Right cardiac atrium (tissue), 5 donors: ENCODE measurements around the gene HSP90AB1. TPM values are rescaled to one million over a fixed set of nuclear protein-coding genes. Genes with fewer than 3 reads are reported as not detected.

Experiments used
- ATAC-seq, 2 donors: fragments of 200-7000 bp; cut with Tn5 transposase; one replicate each; pipeline versions ENCODE4 v1.8.0 to v1.9.1; 2020; ENCODE audit warnings: moderate library complexity in 2 of 2, mild to moderate bottlenecking in 1 of 2
- DNase-seq, 3 donors: peaks; one replicate each; pipeline ENCODE4 v3.0.0-alpha.2; 2020
- H3K27ac ChIP-seq: one replicate; pipeline ENCODE4 v1.5.1; 2013; ENCODE audit warnings: mild to moderate bottlenecking, low read length, control low read depth, moderate library complexity
- H3K27me3 ChIP-seq: one replicate; pipeline ENCODE4 v1.6.1; 2013; ENCODE audit not compliant: control insufficient read depth, insufficient read depth
- H3K4me1 ChIP-seq: one replicate; pipeline ENCODE4 v1.6.1; 2013; ENCODE audit warnings: low read length; ENCODE audit not compliant: control insufficient read depth, insufficient read depth
- H3K4me3 ChIP-seq: one replicate; pipeline ENCODE4 v1.5.1; 2013; ENCODE audit warnings: low read length, control low read depth
- H3K9me3 ChIP-seq: one replicate; pipeline ENCODE4 v1.6.1; 2013; ENCODE audit warnings: low read length; ENCODE audit not compliant: control insufficient read depth
- whole genome bisulfite sequencing: extraction: QIAGEN DNeasy Blood & Tissue Kit; methylation state at CpG from one replicate; pipeline ENCODE4 v1.1.7; 2013; 5-methylcytosine and 5-hydroxymethylcytosine counted together
- intact Hi-C, 4 donors: fragments of 100-400 bp; cut with DNase I; formaldehyde crosslinking; loops; one replicate each; pipeline versions ENCODE4 v1.11.0 to v1.14.0; 2022 to 2023
- polyA plus RNA-seq: library from polyadenylated mRNA; stranded (reverse); fragments of 200-250 nt; gene quantifications from one replicate; pipeline ENCODE4 v1.2.3, GENCODE V29; 2013
- total RNA-seq, 4 donors: library from RNA; stranded (reverse); fragmentation: NEBNext Ultra II Directional; extraction: Animal tissue kit (Norgen Biotek cat#: 25700); gene quantifications; one replicate each; pipeline ENCODE4 v1.2.1, GENCODE V29; 2021
- donor health status: healthy with polysubstance abuse.
- donor health status: DM: no; HTN: yes; CAD: no.
- donor health status: DM: no; HTN: no; CAD: no.
- donor health status: DM: no; HTN: yes; CAD: no; lungs with severe emphysema.
- donor health status: DM: yes; HTN: yes; CAD: no.

HSP90AB1 gene
- total and polyA plus RNA-seq, 5 donors, result 586 to 993 (median 869) TPM

DNA sequence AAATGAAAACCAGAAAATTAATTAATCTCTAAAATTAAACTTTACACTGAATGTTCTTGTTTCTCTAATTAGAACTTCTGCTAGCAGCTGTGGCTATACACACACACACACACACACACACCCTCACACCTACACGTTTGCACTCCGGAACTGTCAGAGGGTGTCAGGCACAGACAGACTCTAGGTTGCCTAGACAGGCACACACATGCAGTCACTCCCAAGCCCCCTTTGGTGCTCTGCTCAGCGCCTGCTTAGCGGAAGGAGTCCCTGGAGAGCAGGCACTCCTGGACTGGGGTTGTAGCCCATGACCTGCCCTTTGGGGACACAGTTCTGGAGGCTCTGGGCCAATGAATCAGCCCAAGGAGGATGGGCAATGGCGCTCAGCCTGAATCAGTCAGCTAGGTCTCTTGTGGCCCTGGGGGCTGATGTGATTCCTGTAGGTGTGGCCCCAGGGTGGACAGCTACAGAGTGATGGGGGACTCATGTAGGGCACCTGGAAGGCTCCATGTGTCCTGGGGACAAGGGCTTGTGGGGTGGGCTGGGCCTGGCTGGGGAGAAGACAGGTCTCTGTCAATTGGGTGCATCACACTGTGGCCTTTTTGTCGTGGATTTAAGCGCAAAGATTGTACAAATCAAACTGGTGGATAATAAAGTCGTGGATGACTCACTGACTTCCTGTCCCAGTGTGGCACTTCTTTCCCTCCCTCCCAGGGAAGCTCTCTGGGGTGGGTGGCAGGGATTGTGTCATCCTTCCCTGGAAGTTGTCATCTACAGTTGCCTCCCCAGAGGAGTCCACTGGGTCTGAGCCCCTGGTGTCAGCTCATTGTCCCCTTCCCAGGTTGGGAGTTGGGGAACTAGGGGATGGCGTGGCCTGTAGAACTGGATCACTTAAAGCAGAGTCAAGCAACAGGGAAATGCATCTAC is 32.1 kb downstream of the HSP90AB1 start:
- Histone ChIP-seq H3K27me3 (no peaks in the 10 kb centered on the region), H3K4me3 (no peak overlapping the region), H3K9me3 (no peaks in the 10 kb centered on the region), H3K27ac (no peak overlapping the region), H3K4me1 (no peaks in the 10 kb centered on the region)
- intact Hi-C loops, result loop anchor here in 1 of 4 donors (10.0 kb wide), 1 partner anchor 56 kb away; no protein-coding TSS in a partner anchor
- DNase-seq, result no peak
- 64% methylated on average over 9 of the region's 9 CpGs for WGBS
- no peak for ATAC-seq

- no peak for ATAC-seq
- intact Hi-C loops, result no loop called here
- no peak for DNase-seq
- no peak overlapping the region for H3K4me3 ChIP-seq
- H3K9me3 ChIP-seq, result no peaks in the 10 kb centered on the region
- 49% methylated on average over 2 of the region's 2 CpGs for WGBS
- H3K4me1 ChIP-seq, result no peaks in the 10 kb centered on the region
- no peak overlapping the region for H3K27ac ChIP-seq
- no peaks in the 10 kb centered on the region for H3K27me3 ChIP-seq
These were observed 37.2 kb downstream of the HSP90AB1 start for GRCh38 chr6:44284121-44284520.

DNA sequence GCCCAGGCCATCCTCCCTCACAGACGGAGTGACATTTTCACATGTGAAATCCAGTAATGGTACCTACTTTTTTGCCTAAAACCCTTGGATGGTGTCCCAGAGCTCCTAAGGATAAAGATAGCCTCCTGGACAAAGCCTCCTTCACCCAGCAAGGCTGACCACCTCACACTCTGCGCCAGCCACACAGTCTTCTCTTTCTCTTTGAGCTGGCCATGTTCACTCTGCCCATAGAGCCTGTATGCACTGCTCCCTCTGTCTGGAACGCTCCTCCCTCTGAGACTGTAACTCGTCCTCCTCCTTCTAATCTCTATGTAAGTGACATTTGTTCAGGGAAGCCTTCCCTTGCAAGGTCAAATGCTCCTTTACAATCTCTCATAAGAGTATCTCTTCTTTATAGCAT is 38.0 kb downstream of the HSP90AB1 start:
- no peaks in the 10 kb centered on the region for H3K27me3 ChIP-seq
- no peak for ATAC-seq
- no peaks in the 10 kb centered on the region for H3K9me3 ChIP-seq
- 60% methylated on average over 4 of the region's 4 CpGs for WGBS
- DNase-seq, result no peak
- H3K27ac ChIP-seq, result no peak overlapping the region
- no peaks in the 10 kb centered on the region for H3K4me1 ChIP-seq
- intact Hi-C loops, result no loop called here
- H3K4me3 ChIP-seq, result no peak overlapping the region

- 75% methylated on average over 25 of the region's 25 CpGs for WGBS
- Histone ChIP-seq H3K9me3 (no peaks in the 10 kb centered on the region), H3K27ac (no peak overlapping the region), H3K27me3 (no peaks in the 10 kb centered on the region), H3K4me3 (no peak overlapping the region), H3K4me1 (no peaks in the 10 kb centered on the region)
- ATAC-seq, result no peak
- DNase-seq, result no peak
- intact Hi-C loops, result no loop called here
These were observed 38.8 kb downstream of the HSP90AB1 start for GRCh38 chr6:44285552-44286284.

- H3K27ac ChIP-seq, result no peak overlapping the region
- ATAC-seq, result no peak
- WGBS, result 86% methylated on average over 12 of the region's 12 CpGs
- H3K4me1 ChIP-seq, result no peaks in the 10 kb centered on the region
- no peak for DNase-seq
- intact Hi-C loops, result no loop called here
- no peak overlapping the region for H3K4me3 ChIP-seq
- H3K27me3 ChIP-seq, result no peaks in the 10 kb centered on the region
- no peaks in the 10 kb centered on the region for H3K9me3 ChIP-seq
These were observed 39.3 kb downstream of the HSP90AB1 start for GRCh38 chr6:44286285-44286565.

DNA sequence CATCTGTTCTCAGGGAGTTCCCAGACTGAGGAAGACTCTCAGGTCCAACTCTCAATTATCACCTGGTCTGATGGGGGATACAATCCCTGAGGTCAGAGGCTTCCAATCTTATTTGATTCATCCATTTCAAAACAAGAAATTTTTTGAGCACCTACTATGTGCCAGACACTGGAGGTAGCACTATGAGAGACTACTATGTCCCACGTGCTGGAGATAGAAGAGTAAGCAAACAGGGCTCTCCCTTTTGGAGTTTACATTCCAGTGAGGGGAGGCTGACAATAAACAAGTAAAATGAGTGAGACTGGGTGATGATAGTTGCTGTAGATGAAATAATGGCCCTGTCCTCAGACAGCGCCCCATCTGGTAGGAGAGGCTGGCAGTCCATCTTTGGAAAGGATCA is 39.8 kb downstream of the HSP90AB1 start:
- intact Hi-C loops, result no loop called here
- no peaks in the 10 kb centered on the region for H3K27me3 ChIP-seq
- no peak for ATAC-seq
- H3K4me1 ChIP-seq, result no peaks in the 10 kb centered on the region
- H3K27ac ChIP-seq, result no peak overlapping the region
- no peak overlapping the region for H3K4me3 ChIP-seq
- 51% methylated on average over 2 of the region's 2 CpGs for WGBS
- H3K9me3 ChIP-seq, result no peaks in the 10 kb centered on the region
- no peak for DNase-seq

- no peak for ATAC-seq
- Histone ChIP-seq H3K4me1 (no peaks in the 10 kb centered on the region), H3K27me3 (no peaks in the 10 kb centered on the region), H3K4me3 (no peak overlapping the region), H3K9me3 (no peaks in the 10 kb centered on the region), H3K27ac (no peak overlapping the region)
- 48% methylated on average over 7 of the region's 7 CpGs for WGBS
- intact Hi-C loops, result no loop called here
- no peak for DNase-seq
These were observed 42.9 kb downstream of the HSP90AB1 start for GRCh38 chr6:44289726-44290260.

- intact Hi-C loops, result no loop called here
- WGBS, result 69% methylated on average over 4 of the region's 4 CpGs
- Histone ChIP-seq H3K4me3 (no peak overlapping the region), H3K27me3 (no peaks in the 10 kb centered on the region), H3K9me3 (no peaks in the 10 kb centered on the region), H3K27ac (no peak overlapping the region), H3K4me1 (peaks cover 1% of the 10 kb centered on the region)
- ATAC-seq (no peak), DNase-seq (no peak)
These were observed 44.9 kb downstream of the HSP90AB1 start for GRCh38 chr6:44291841-44292240.

DNA sequence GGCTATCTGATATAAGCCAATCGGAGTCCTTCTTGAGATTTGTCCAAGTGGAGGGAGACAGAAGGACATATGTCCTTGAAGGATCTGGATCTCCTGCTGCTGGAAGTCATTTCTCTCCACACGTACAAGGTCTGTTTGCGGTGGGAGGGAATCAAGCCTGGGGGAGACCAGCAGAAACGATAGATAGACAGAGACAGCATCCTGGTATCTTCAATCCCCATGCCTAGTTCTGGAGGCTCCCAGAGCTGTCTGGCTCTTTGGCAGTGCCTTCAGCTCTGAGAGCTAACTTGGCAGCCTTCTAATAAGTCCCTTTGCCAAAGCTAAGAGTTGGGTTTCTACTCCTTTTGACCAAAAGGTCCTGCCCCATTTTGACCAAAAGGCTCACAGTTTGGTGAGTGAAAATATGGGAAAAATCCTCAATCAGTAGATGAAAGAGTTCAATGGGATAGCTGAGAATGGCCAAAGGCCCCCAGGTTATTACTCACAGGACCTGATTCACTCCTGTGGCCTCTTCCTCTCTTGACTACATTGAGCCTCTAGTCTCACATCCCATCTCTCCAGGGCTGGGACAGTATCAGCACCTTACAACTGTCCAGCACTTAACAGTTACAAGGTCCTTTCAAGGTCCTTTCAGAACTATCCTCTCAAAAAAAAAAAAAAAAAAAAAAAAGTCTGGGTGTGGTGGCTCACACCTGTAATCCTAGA is 45.9 kb downstream of the HSP90AB1 start:
- ATAC-seq, result no peak
- H3K27me3 ChIP-seq, result no peaks in the 10 kb centered on the region

GRCh38 chr6:44294832-44295791 is 48.2 kb downstream of the HSP90AB1 start:
- WGBS, result 72% methylated on average over 7 of the region's 7 CpGs
- Histone ChIP-seq H3K27me3 (no peaks in the 10 kb centered on the region), H3K27ac (no peak overlapping the region), H3K9me3 (no peaks in the 10 kb centered on the region), H3K4me3 (no peak overlapping the region), H3K4me1 (peaks cover 4% of the 10 kb centered on the region)
- DNase-seq, result no peak
- intact Hi-C loops, result no loop called here
- no peak for ATAC-seq

More for the DNA sequence above, 45.9 kb downstream of the HSP90AB1 start:
- Histone ChIP-seq H3K27ac (no peak overlapping the region), H3K9me3 (no peaks in the 10 kb centered on the region), H3K4me1 (peaks cover 4% of the 10 kb centered on the region), H3K4me3 (no peak overlapping the region)
- intact Hi-C loops, result no loop called here
- 79% methylated on average over 4 of the region's 4 CpGs for WGBS
- no peak for DNase-seq
